H1 (cell line): ENCODE results near the gene P2RY14. TPM values are rescaled to one million over a fixed set of nuclear protein-coding genes. Genes with fewer than 3 reads are reported as not detected.

Experiments used
- CTCF ChIA-PET: fragments of 300-600 bp; sonication (Branson Sonifier 250); formaldehyde crosslinking; loops from one replicate; lab custom pipeline; 2021; ENCODE audit not compliant: partially characterized antibody; lab: Charles Lee
- POLR2A ChIA-PET: fragments of 300-600 bp; sonication (Branson Sonifier 250); formaldehyde crosslinking; loops from one replicate; lab custom pipeline; 2021; ENCODE audit warnings: inconsistent platforms; ENCODE audit not compliant: partially characterized antibody; lab: Charles Lee
- DNase-seq, 2 experiments: peaks; one replicate each; pipeline versions ENCODE4 v3.0.0 to v3.0.0-alpha.2; 2010 to 2022; ENCODE audit warnings: low spot score in 2 of 2, low read depth in 1 of 2, mixed read lengths in 1 of 2
- FAIRE-seq: peaks from 2 replicates; lab custom pipeline; 2011; peaks lifted over from hg19 to GRCh38; lab: Jason Lieb, UNC
- H2AFZ ChIP-seq: 2 replicates; pipeline ENCODE4 v1.8.1; 2012; ENCODE audit warnings: low read length, inconsistent platforms
- H2AK5ac ChIP-seq: 2 replicates; pipeline ENCODE4 v1.6.1; 2013; ENCODE audit warnings: low read depth, low read length
- H2BK120ac ChIP-seq: replicated peaks from 2 replicates; pipeline ENCODE3; 2013; ENCODE audit warnings: low read depth, low read length, inconsistent platforms
- H2BK12ac ChIP-seq: 2 replicates; pipeline ENCODE4 v1.6.1; 2013; ENCODE audit warnings: low read depth, low read length
- H2BK15ac ChIP-seq: 2 replicates; pipeline ENCODE4 v1.6.1; 2013; ENCODE audit warnings: low read length
- H2BK20ac ChIP-seq: 2 replicates; pipeline ENCODE4 v1.6.1; 2013; ENCODE audit warnings: low read length
- H2BK5ac ChIP-seq: 2 replicates; pipeline ENCODE4 v1.6.1; 2013; ENCODE audit warnings: low read depth, low read length
- H3K14ac ChIP-seq: 2 replicates; pipeline ENCODE4 v1.6.1; 2013; ENCODE audit warnings: inconsistent platforms; ENCODE audit not compliant: insufficient read length
- H3K18ac ChIP-seq: 2 replicates; pipeline ENCODE4 v1.6.1; 2013; ENCODE audit warnings: low read length; ENCODE audit errors: extremely low read depth
- H3K23ac ChIP-seq: 2 replicates; pipeline ENCODE4 v1.6.1; 2013; ENCODE audit warnings: inconsistent platforms; ENCODE audit not compliant: insufficient read length
- H3K23me2 ChIP-seq: 2 replicates; pipeline ENCODE4 v1.6.1; 2013; ENCODE audit warnings: low read depth, low read length
- H3K27ac ChIP-seq: 2 replicates; pipeline ENCODE4 v1.6.1; 2011; ENCODE audit warnings: low read depth, low read length, inconsistent platforms
- H3K27me3 ChIP-seq, 4 experiments: replicated peaks in 1 of 4; 1 replicate in 1 of 4; 2 replicates in 3 of 4; pipeline versions ENCODE4 v1.6.1 to v1.8.1; 2011 to 2013; ENCODE audit warnings: low read length in 3 of 4, mild to moderate bottlenecking in 3 of 4, inconsistent platforms in 2 of 4, mixed read lengths in 2 of 4, moderate library complexity in 1 of 4; ENCODE audit not compliant: control insufficient read depth in 3 of 4, insufficient read depth in 3 of 4; ENCODE audit errors: extremely low read depth in 1 of 4
- H3K36me3 ChIP-seq, 4 experiments: 2 replicates each; pipeline versions ENCODE4 v1.6.1 to v1.8.1; 2011 to 2013; ENCODE audit warnings: mild to moderate bottlenecking in 4 of 4, low read length in 3 of 4, moderate library complexity in 2 of 4, control low read depth in 1 of 4, inconsistent platforms in 1 of 4; ENCODE audit not compliant: insufficient read depth in 4 of 4, control insufficient read depth in 2 of 4
- H3K4ac ChIP-seq: replicated peaks from 2 replicates; pipeline ENCODE3; 2013; ENCODE audit warnings: low read length, low read depth, mixed read lengths, inconsistent platforms; ENCODE audit not compliant: insufficient read length
- H3K4me1 ChIP-seq, 4 experiments: replicated peaks in 1 of 4; 1 replicate in 1 of 4; 2 replicates in 3 of 4; pipeline versions ENCODE4 v1.6.1 to v1.8.1; 2011 to 2013; ENCODE audit warnings: low read length in 3 of 4, inconsistent platforms in 2 of 4, mixed read lengths in 1 of 4; ENCODE audit not compliant: insufficient read depth in 4 of 4, control insufficient read depth in 3 of 4
- H3K4me2 ChIP-seq, 2 experiments: 2 replicates each; pipeline versions ENCODE4 v1.6.1 to v1.8.1; 2011 to 2013; ENCODE audit warnings: low read depth in 2 of 2, low read length in 2 of 2, control low read depth in 1 of 2, inconsistent platforms in 1 of 2, mild to moderate bottlenecking in 1 of 2; ENCODE audit not compliant: insufficient read depth in 1 of 2
- H3K4me3 ChIP-seq, 4 experiments: fragments of 200-600, 300-600 bp in 1 of 4; sonication (generic), shearing (Covaris generic), sonication (Bioruptor Twin) in 1 of 4; 2 replicates each; pipeline versions ENCODE4 v1.5.1 to v1.8.1; 2011 to 2016; ENCODE audit warnings: low read length in 4 of 4, low read depth in 3 of 4, control low read depth in 2 of 4, inconsistent platforms in 2 of 4, mild to moderate bottlenecking in 2 of 4, mixed read lengths in 1 of 4, moderate library complexity in 1 of 4; ENCODE audit not compliant: insufficient read depth in 2 of 4; ENCODE audit errors: extremely low read depth in 1 of 4
- H3K56ac ChIP-seq: replicated peaks from 2 replicates; pipeline ENCODE3; 2013; ENCODE audit warnings: low read depth, mild to moderate bottlenecking, mixed read lengths, low read length, inconsistent platforms; ENCODE audit not compliant: insufficient read length
- H3K79me1 ChIP-seq: 2 replicates; pipeline ENCODE4 v1.6.1; 2013; ENCODE audit warnings: low read depth, low read length, control low read depth
- H3K79me2 ChIP-seq, 2 experiments: 2 replicates each; pipeline versions ENCODE4 v1.6.1 to v1.8.1; 2012 to 2013; ENCODE audit warnings: low read length in 2 of 2, mild to moderate bottlenecking in 2 of 2, inconsistent platforms in 1 of 2; ENCODE audit not compliant: insufficient read depth in 2 of 2, control insufficient read depth in 1 of 2
- H3K9ac ChIP-seq, 4 experiments: replicated peaks in 1 of 4; 1 replicate in 1 of 4; 2 replicates in 3 of 4; pipeline versions ENCODE4 v1.6.1 to v1.8.1; 2011 to 2013; ENCODE audit warnings: low read depth in 3 of 4, low read length in 3 of 4, control low read depth in 2 of 4, mild to moderate bottlenecking in 2 of 4, moderate library complexity in 2 of 4, inconsistent platforms in 1 of 4; ENCODE audit errors: extremely low read depth in 1 of 4
- H3K9me3 ChIP-seq, 2 experiments: 2 replicates each; pipeline versions ENCODE4 v1.6.1 to v1.8.1; 2012 to 2013; ENCODE audit warnings: mild to moderate bottlenecking in 2 of 2, moderate library complexity in 2 of 2, control low read depth in 1 of 2, inconsistent platforms in 1 of 2, low read depth in 1 of 2, low read length in 1 of 2, mixed read lengths in 1 of 2; ENCODE audit not compliant: insufficient read depth in 2 of 2
- H4K20me1 ChIP-seq, 2 experiments: replicated peaks in 1 of 2; 2 replicates each; pipeline versions ENCODE3 to v1.8.1; 2011 to 2013; ENCODE audit warnings: inconsistent platforms in 2 of 2, low read length in 2 of 2, mild to moderate bottlenecking in 1 of 2; ENCODE audit not compliant: insufficient read depth in 2 of 2, control insufficient read depth in 1 of 2
- H4K5ac ChIP-seq: 2 replicates; pipeline ENCODE4 v1.6.1; 2013; ENCODE audit warnings: low read length, low read depth, mixed read lengths, inconsistent platforms; ENCODE audit not compliant: insufficient read length
- H4K8ac ChIP-seq: 2 replicates; pipeline ENCODE4 v1.8.0; 2013; ENCODE audit warnings: mild to moderate bottlenecking, moderate library complexity, low read length, inconsistent platforms; ENCODE audit not compliant: insufficient read depth; ENCODE audit errors: extremely low read depth
- H4K91ac ChIP-seq: replicated peaks from 2 replicates; pipeline ENCODE3; 2013; ENCODE audit warnings: low read length, mixed read lengths, inconsistent platforms; ENCODE audit not compliant: insufficient read length
- GABPA ChIP-seq: IDR thresholded peaks from 2 replicates; pipeline ENCODE4 v1.6.1; 2011; ENCODE audit warnings: mild to moderate bottlenecking, low read length, moderate library complexity, borderline replicate concordance; ENCODE audit not compliant: insufficient read depth
- HDAC2 ChIP-seq, 2 experiments: fragments of 300-600 bp in 1 of 2; sonication (generic) in 1 of 2; IDR thresholded peaks; 2 replicates each; pipeline ENCODE4 v1.6.1; 2011 to 2012; ENCODE audit warnings: low read depth in 2 of 2, low read length in 2 of 2, mild to moderate bottlenecking in 2 of 2, moderate library complexity in 2 of 2, borderline replicate concordance in 1 of 2, inconsistent platforms in 1 of 2
- HDAC6 ChIP-seq: IDR thresholded peaks from one replicate; pipeline ENCODE4 v1.7.1; 2012; ENCODE audit warnings: low read depth, mild to moderate bottlenecking, inconsistent platforms, low read length, moderate library complexity
- JUN ChIP-seq: IDR thresholded peaks from 2 replicates; pipeline ENCODE4 v1.6.1; 2011; ENCODE audit warnings: low read depth, mild to moderate bottlenecking, improper control_type of control experiment, low read length
- PHF8 ChIP-seq: fragments of 200-600 bp; sonication (generic); conservative IDR thresholded peaks from 2 replicates; pipeline ENCODE4 v1.7.1; 2012; ENCODE audit warnings: low read depth, mild to moderate bottlenecking, inconsistent platforms, low read length, moderate library complexity
- RAD21 ChIP-seq, 2 experiments: IDR thresholded peaks in 1 of 2; conservative IDR thresholded peaks in 1 of 2; 2 replicates each; pipeline ENCODE4 v1.6.1; 2011; ENCODE audit warnings: low read depth in 2 of 2, low read length in 2 of 2, improper control_type of control experiment in 1 of 2, inconsistent platforms in 1 of 2, mild to moderate bottlenecking in 1 of 2, moderate library complexity in 1 of 2
- RBBP5 ChIP-seq: IDR thresholded peaks from 2 replicates; pipeline ENCODE4 v1.7.1; 2012; ENCODE audit warnings: low read depth, mild to moderate bottlenecking, inconsistent platforms, low read length, moderate library complexity, borderline replicate concordance
- SP1 ChIP-seq: IDR thresholded peaks from 2 replicates; pipeline ENCODE4 v1.6.1; 2011; ENCODE audit warnings: low read depth, low read length
- SRF ChIP-seq: IDR thresholded peaks from 2 replicates; pipeline ENCODE4 v1.6.1; 2011; ENCODE audit warnings: mild to moderate bottlenecking, low read depth, low read length, moderate library complexity
- TAF7 ChIP-seq: optimal IDR thresholded peaks from 2 replicates; pipeline ENCODE3; 2011; ENCODE audit warnings: low read depth, mild to moderate bottlenecking, inconsistent platforms, low read length, moderate library complexity, borderline replicate concordance
- TEAD4 ChIP-seq: IDR thresholded peaks from 2 replicates; pipeline ENCODE4 v1.6.1; 2012; ENCODE audit warnings: low read depth, low read length, inconsistent platforms, mixed read lengths
- ZNF274 ChIP-seq: IDR thresholded peaks from 2 replicates; pipeline ENCODE4 v1.7.0; 2012; ENCODE audit warnings: low read length, borderline replicate concordance; ENCODE audit errors: extremely low read depth
- WGBS, 2 experiments: shearing (Covaris generic) in 1 of 2; methylation state at CpG; one replicate each; pipeline versions ENCODE4 v1.1.6 to v1.1.7; 2013 to 2015; ENCODE audit warnings: low lambda C conversion rate in 2 of 2, mixed read lengths in 2 of 2, inconsistent platforms in 1 of 2, low coverage in 1 of 2, missing lambda C conversion rate in 1 of 2; ENCODE audit not compliant: insufficient replicate concordance in 2 of 2, insufficient coverage in 1 of 2, insufficient read length in 1 of 2; ENCODE audit errors: extremely low coverage in 1 of 2, missing lambda C conversion rate in 1 of 2; 5-methylcytosine and 5-hydroxymethylcytosine counted together
- polyA plus RNA-seq, 7 experiments: library from polyadenylated mRNA; depleted of rRNA in 3 of 7; stranded (reverse) in 5 of 7; unstranded in 2 of 7; fragments of >200 nt in 5 of 7; fragments of 200-250 nt in 2 of 7; gene quantifications; 1 replicate in 5 of 7; 2 replicates in 1 of 7; 4 replicates in 1 of 7; pipeline versions ENCODE4 v1.2.1 to v1.2.3, GENCODE V29; 2011 to 2013; ENCODE audit warnings: missing spikeins in 2 of 7, mixed read lengths in 2 of 7
- total RNA-seq: library from RNA; stranded (reverse); fragmentation: NEBNext Ultra II Directional; extraction: Animal tissue kit (Norgen Biotek cat#: 25700); gene quantifications from 2 replicates; pipeline ENCODE4 v1.2.1, GENCODE V29; 2021

Gene P2RY14
- total and polyA plus RNA-seq, 2 of the 8 experiments (the other 6 are each of a cell fraction or from before 2014, with no cell fraction given) = not detected

DNA sequence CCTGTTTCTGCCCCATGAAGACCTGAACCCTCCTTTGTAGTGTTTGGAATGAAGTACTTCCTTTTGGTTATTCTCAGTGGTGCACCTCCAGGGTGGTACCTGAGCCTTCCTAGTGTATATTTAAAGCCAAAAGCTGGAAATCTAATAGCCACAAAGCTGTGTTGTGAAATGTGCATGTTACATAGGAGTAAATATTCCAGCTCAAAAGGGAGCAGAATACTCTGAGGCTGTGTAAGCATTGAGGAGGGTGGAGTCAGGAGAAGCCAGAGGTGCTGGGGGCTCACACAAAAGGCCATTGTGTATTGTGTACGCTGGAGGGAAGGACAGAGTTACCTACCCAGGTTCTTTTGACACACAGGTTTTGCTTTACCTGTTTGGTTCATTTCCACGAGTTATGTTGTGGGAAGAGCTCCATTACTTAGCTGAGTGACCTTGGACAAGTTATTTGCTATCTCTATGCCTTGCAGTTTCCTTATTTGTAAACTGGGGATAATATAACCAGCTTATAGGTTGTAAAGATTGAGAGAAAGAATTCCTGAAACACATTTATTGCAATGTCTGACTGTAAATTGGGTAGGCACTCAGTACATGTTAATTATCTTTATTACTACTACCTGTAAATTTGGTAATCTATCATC is 100.0 kb downstream of the P2RY14 start:
- DNase-seq (no peak), FAIRE-seq (no peak)
- Histone ChIP-seq H3K4ac (no peak overlapping the region), H3K9me3 (no peaks in the 10 kb centered on the region), H3K27ac (no peak overlapping the region), H2BK5ac (no peak overlapping the region), H2BK20ac (no peak overlapping the region), H3K27me3 (no peaks in the 10 kb centered on the region), H3K79me1 (no peaks in the 10 kb centered on the region), H3K79me2 (no peaks in the 10 kb centered on the region), H2BK15ac (no peak overlapping the region), H3K4me3 (no peak overlapping the region), H3K23ac (no peak overlapping the region), H4K8ac (no peak overlapping the region), H3K4me2 (no peak overlapping the region), H4K20me1 (no peaks in the 10 kb centered on the region), H2AK5ac (no peak overlapping the region), H3K23me2 (no peaks in the 10 kb centered on the region), H4K91ac (no peak overlapping the region), H3K36me3 (no peaks in the 10 kb centered on the region; a peak in 1 of 8 replicates), H4K5ac (no peak overlapping the region), H3K9ac (no peak overlapping the region), H3K14ac (no peak overlapping the region), H2BK12ac (no peak overlapping the region), H3K56ac (no peak overlapping the region), H2BK120ac (no peak overlapping the region), H2AFZ (no peak overlapping the region), H3K4me1 (no peaks in the 10 kb centered on the region), H3K18ac (no peak overlapping the region)
- CTCF ChIA-PET = interaction anchor here (0.6 to 2.9 kb wide), 5 partner anchors 10 to 149 kb away, joined by 3 to 24 read pairs (median 3); no protein-coding TSS in a partner anchor
- POLR2A ChIA-PET = no interaction called here
- WGBS, 2 experiments = 95% methylated on average over 2 of the region's 2 CpGs; no CpG with 5 or more reads in 1 of the 2 experiments
- TF ChIP-seq JUN = no peak
- TF ChIP-seq SRF = no peak
- TF ChIP-seq SP1 = no peak
- TF ChIP-seq GABPA = no peak
- no peak for TF ChIP-seq RAD21 (IDR thresholded peaks at IDR 0.05 in 1 of 2, conservative IDR thresholded peaks at IDR 0.05 in 1 of 2; ENCODE audit: low read depth in 2 of 2, low read length in 2 of 2)
- TF ChIP-seq HDAC2 (IDR thresholded peaks at IDR 0.05; ENCODE audit: borderline replicate concordance in 1 of 2, low read depth in 2 of 2, low read length in 2 of 2) = no peak
- TF ChIP-seq HDAC6 = no peak
- TF ChIP-seq PHF8 = no peak
- no peak for TF ChIP-seq ZNF274
- no peak for TF ChIP-seq RBBP5
- no peak for TF ChIP-seq TAF7
- no peak for TF ChIP-seq TEAD4
